ENCODE results near the gene BCAS3.

Gene BCAS3

DNA sequence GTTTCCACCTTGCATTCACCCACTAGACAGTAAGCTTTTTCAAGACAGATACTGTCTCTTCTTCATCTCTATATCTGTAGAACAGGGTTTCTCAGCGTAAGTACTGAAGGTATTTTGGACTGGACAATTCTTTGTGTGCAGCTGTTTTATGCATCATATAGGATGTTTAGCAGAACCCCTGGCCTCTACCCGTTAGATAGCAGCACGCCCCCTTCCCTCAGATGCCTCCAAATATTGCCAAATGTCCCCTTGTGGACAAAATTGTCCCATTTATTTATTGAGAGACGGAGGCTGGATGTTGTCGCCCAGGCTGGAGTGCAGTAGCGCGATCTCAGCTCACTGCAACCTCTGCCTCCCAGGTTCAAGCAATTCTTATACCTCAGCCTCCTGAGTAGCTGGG lies 458.6 kb downstream of the BCAS3 start:
- no peak for TF ChIP-seq CTCF (IDR thresholded peaks at IDR 0.05; ENCODE audit: low read depth, low read length, poor library complexity, severe bottlenecking)
- TF ChIP-seq EZH2phosphoT487 (IDR thresholded peaks at IDR 0.05; ENCODE audit: borderline replicate concordance, low read length) = no peak
- Histone ChIP-seq H3K36me3 (ENCODE audit: control insufficient read depth, low read length) (no peaks in the 10 kb centered on the region), H3K4me2 (ENCODE audit: low read length) (no peak overlapping the region), H3K9me3 (ENCODE audit: control insufficient read depth, insufficient read depth, low read length) (no peaks in the 10 kb centered on the region), H3K4me1 (ENCODE audit: control insufficient read depth, low read length) (peaks cover 16% of the 10 kb centered on the region), H3K9me2 (replicated peaks; ENCODE audit: control insufficient read depth, low read length) (no peaks in the 10 kb centered on the region), H3K27me3 (ENCODE audit: control insufficient read depth, low read length) (no peaks in the 10 kb centered on the region; the same call in none of the 2 replicates), H3K79me2 (ENCODE audit: control insufficient read depth, low read length) (no peaks in the 10 kb centered on the region), H3K4me3 (ENCODE audit: low read length) (no peak overlapping the region), H4K20me1 (ENCODE audit: control insufficient read depth, insufficient read depth, low read depth, low read length) (no peaks in the 10 kb centered on the region), H3F3A (ENCODE audit: control insufficient read depth, insufficient read depth) (no peaks in the 10 kb centered on the region), H3K27ac (ENCODE audit: low read depth, low read length) (no peak overlapping the region)

DNA sequence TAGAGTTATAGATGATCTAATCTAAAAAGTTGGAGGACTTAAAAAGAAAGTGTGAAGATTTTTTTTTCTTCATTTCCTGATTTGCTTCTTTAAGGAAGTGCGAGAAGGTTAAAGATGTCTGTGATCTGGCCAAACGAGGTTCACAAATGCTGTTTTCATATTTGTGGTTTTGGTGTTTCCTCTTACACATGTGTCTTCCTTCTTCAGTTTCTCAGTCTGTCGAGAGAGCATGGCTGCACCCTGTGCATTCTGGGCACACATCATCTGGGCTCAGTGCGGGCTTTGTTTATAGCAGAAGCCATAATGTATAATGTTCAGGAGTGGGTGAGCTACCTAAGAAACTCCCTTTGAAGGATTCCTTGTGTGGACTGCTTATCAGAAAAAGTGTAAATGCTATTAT lies 461.6 kb downstream of the BCAS3 start:
- Histone ChIP-seq H4K20me1 (ENCODE audit: control insufficient read depth, insufficient read depth, low read depth, low read length) (no peaks in the 10 kb centered on the region), H3K27ac (ENCODE audit: low read depth, low read length) (no peak overlapping the region), H3K9me3 (ENCODE audit: control insufficient read depth, insufficient read depth, low read length) (no peaks in the 10 kb centered on the region), H3K4me3 (ENCODE audit: low read length) (peak overlapping the region; percentile 21; the same call in 1 of the 2 replicates), H3K9me2 (replicated peaks; ENCODE audit: control insufficient read depth, low read length) (no peaks in the 10 kb centered on the region), H3K79me2 (ENCODE audit: control insufficient read depth, low read length) (no peaks in the 10 kb centered on the region), H3K27me3 (ENCODE audit: control insufficient read depth, low read length) (no peaks in the 10 kb centered on the region; the same call in 1 of the 2 replicates), H3F3A (ENCODE audit: control insufficient read depth, insufficient read depth) (no peaks in the 10 kb centered on the region), H3K4me1 (ENCODE audit: control insufficient read depth, low read length) (peaks cover 20% of the 10 kb centered on the region), H3K36me3 (ENCODE audit: control insufficient read depth, low read length) (no peaks in the 10 kb centered on the region), H3K4me2 (ENCODE audit: low read length) (peak overlapping the region; percentile 50)
- no peak for TF ChIP-seq CTCF (IDR thresholded peaks at IDR 0.05; ENCODE audit: low read depth, low read length, poor library complexity, severe bottlenecking)
- no peak for TF ChIP-seq EZH2phosphoT487 (IDR thresholded peaks at IDR 0.05; ENCODE audit: borderline replicate concordance, low read length)

GRCh38 chr17:61140081-61140786 lies 462.6 kb downstream of the BCAS3 start:
- Histone ChIP-seq H3K27ac (ENCODE audit: low read depth, low read length) (no peak overlapping the region), H4K20me1 (ENCODE audit: control insufficient read depth, insufficient read depth, low read depth, low read length) (no peaks in the 10 kb centered on the region), H3K79me2 (ENCODE audit: control insufficient read depth, low read length) (no peaks in the 10 kb centered on the region), H3K9me2 (replicated peaks; ENCODE audit: control insufficient read depth, low read length) (no peaks in the 10 kb centered on the region), H3F3A (ENCODE audit: control insufficient read depth, insufficient read depth) (no peaks in the 10 kb centered on the region), H3K4me2 (ENCODE audit: low read length) (no peak overlapping the region), H3K4me3 (ENCODE audit: low read length) (no peak overlapping the region), H3K27me3 (ENCODE audit: control insufficient read depth, low read length) (no peaks in the 10 kb centered on the region; the same call in 1 of the 2 replicates), H3K36me3 (ENCODE audit: control insufficient read depth, low read length) (no peaks in the 10 kb centered on the region), H3K9me3 (ENCODE audit: control insufficient read depth, insufficient read depth, low read length) (no peaks in the 10 kb centered on the region), H3K4me1 (ENCODE audit: control insufficient read depth, low read length) (peaks cover 30% of the 10 kb centered on the region)
- TF ChIP-seq EZH2phosphoT487 (IDR thresholded peaks at IDR 0.05; ENCODE audit: borderline replicate concordance, low read length) (no peak), CTCF (IDR thresholded peaks at IDR 0.05; ENCODE audit: low read depth, low read length, poor library complexity, severe bottlenecking) (no peak)

All from DOHH2 (cell line).